GM12865 (cell line): ENCODE data around the gene ACBD4.

Experiments
- DNase-seq: peaks from one replicate; pipeline ENCODE4 v3.0.0; 2010; ENCODE audit warnings: low read depth
- H3K4me3 ChIP-seq: 2 replicates; pipeline ENCODE4 v1.5.1; 2011; ENCODE audit warnings: mild to moderate bottlenecking, low read depth, low read length, control low read depth
- CTCF ChIP-seq: IDR thresholded peaks from 2 replicates; pipeline ENCODE4 v1.5.1; 2011; ENCODE audit warnings: low read length, control low read depth, low read depth, inconsistent platforms; ENCODE audit not compliant: insufficient read depth; ENCODE audit errors: missing control alignments

The ACBD4 gene

GRCh38 chr17:45114117-45114932 is 21.2 kb upstream of the ACBD4 start:
- no peak for DNase-seq
- no peak overlapping the region for H3K4me3 ChIP-seq
- no peak for TF ChIP-seq CTCF

DNA sequence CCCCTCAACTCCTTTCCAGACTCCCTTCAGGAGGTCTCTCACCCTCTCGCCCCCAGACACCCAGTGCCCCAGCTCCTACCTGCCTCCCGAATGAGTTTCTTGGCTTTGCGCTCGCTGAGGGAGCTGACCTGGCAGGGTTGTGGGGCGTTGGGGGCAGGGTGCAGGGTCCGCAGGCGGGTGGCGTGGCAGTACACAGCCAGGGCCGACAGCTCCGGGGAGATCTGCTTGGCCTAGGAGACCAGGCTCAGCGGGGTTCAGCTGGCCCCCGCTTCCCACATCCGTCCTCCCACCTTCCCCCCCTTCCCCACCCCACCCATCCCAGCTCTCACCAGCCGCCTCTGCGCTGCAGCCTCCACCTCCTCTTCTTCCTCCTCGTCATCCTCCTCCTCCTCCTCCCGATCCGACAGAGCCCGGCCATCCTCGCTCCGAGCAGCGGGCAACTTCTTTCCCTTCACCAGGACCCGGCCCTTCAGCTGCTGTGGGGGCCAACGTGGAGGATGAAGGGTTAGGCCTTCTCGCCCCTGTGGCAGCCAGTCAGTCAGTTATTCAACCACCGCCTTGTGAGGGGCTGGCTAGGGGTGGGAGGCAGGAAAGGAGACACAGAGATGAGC is 20.4 kb upstream of the ACBD4 start:
- no peak for DNase-seq
- no peak for TF ChIP-seq CTCF
- no peak overlapping the region for H3K4me3 ChIP-seq

- H3K4me3 ChIP-seq, result no peak overlapping the region
- DNase-seq, result no peak
- TF ChIP-seq CTCF, result no peak
Observed at GRCh38 chr17:45115871-45116270, 19.6 kb upstream of the ACBD4 start.

- DNase-seq, result no peak
- no peak for TF ChIP-seq CTCF
Observed at GRCh38 chr17:45116434-45117016, 19.0 kb upstream of the ACBD4 start.

GRCh38 chr17:45117334-45117733 is 18.2 kb upstream of the ACBD4 start:
- TF ChIP-seq CTCF, result no peak

More at GRCh38 chr17:45116434-45117016, 19.0 kb upstream of the ACBD4 start:
- no peak overlapping the region for H3K4me3 ChIP-seq

GRCh38 chr17:45117848-45118646 is 17.4 kb upstream of the ACBD4 start:
- H3K4me3 ChIP-seq, result no peak overlapping the region
- TF ChIP-seq CTCF, result no peak
- DNase-seq, result no peak

More at GRCh38 chr17:45117334-45117733, 18.2 kb upstream of the ACBD4 start:
- no peak for DNase-seq
- no peak overlapping the region for H3K4me3 ChIP-seq
